GM12875 (cell line): ENCODE data around the gene SDCCAG8.

ENCODE experiments used
- H3K4me3 ChIP-seq: one replicate; pipeline ENCODE4 v1.5.1; 2011; ENCODE audit warnings: low read depth, low read length, control low read depth
- CTCF ChIP-seq: IDR thresholded peaks from 2 replicates; pipeline ENCODE4 v1.5.1; 2011; ENCODE audit warnings: low read depth, mild to moderate bottlenecking, control low read depth, inconsistent platforms, low read length, moderate library complexity, borderline replicate concordance; ENCODE audit not compliant: insufficient read depth

Gene SDCCAG8

GRCh38 chr1:243313635-243314536, 58.0 kb downstream of the SDCCAG8 start:
- no peak overlapping the region for H3K4me3 ChIP-seq
- TF ChIP-seq CTCF: no peak

- no peak for TF ChIP-seq CTCF
- H3K4me3 ChIP-seq: no peak overlapping the region
Measured at GRCh38 chr1:243315455-243315854, 59.6 kb downstream of the SDCCAG8 start.

- H3K4me3 ChIP-seq: no peak overlapping the region
- TF ChIP-seq CTCF: no peak
Measured at GRCh38 chr1:243315893-243316292, 60.1 kb downstream of the SDCCAG8 start.

GRCh38 chr1:243316366-243316989, 60.6 kb downstream of the SDCCAG8 start:
- no peak overlapping the region for H3K4me3 ChIP-seq
- no peak for TF ChIP-seq CTCF

GRCh38 chr1:243320224-243320623, 64.4 kb downstream of the SDCCAG8 start:
- no peak for TF ChIP-seq CTCF
- no peak overlapping the region for H3K4me3 ChIP-seq

- H3K4me3 ChIP-seq: no peak overlapping the region
- TF ChIP-seq CTCF: no peak
Measured at GRCh38 chr1:243322326-243322725, 66.5 kb downstream of the SDCCAG8 start.

- no peak overlapping the region for H3K4me3 ChIP-seq
- TF ChIP-seq CTCF: no peak
Measured at GRCh38 chr1:243323491-243323890, 67.7 kb downstream of the SDCCAG8 start.
